AG09309 (cell line): ENCODE data around the gene RRP1.
A peak's percentile ranks its signal among the peaks of the same experiment; 100 is the strongest.

Experiments used
- DNase-seq: peaks from one replicate; pipeline ENCODE4 v3.0.0-alpha.2; 2010; ENCODE audit warnings: low read depth
- H3K4me3 ChIP-seq: 2 replicates; pipeline ENCODE4 v1.5.1; 2011; ENCODE audit warnings: mild to moderate bottlenecking, low read depth, low read length, moderate library complexity; ENCODE audit not compliant: control insufficient read depth
- TF ChIP-seq, protein P1 (sequence below): IDR thresholded peaks from 2 replicates; pipeline ENCODE4 v1.5.1; 2011; ENCODE audit warnings: mild to moderate bottlenecking, low read depth, low read length, inconsistent platforms; ENCODE audit not compliant: insufficient read depth, control insufficient read depth; ENCODE audit errors: missing control alignments

The RRP1 gene

DNA sequence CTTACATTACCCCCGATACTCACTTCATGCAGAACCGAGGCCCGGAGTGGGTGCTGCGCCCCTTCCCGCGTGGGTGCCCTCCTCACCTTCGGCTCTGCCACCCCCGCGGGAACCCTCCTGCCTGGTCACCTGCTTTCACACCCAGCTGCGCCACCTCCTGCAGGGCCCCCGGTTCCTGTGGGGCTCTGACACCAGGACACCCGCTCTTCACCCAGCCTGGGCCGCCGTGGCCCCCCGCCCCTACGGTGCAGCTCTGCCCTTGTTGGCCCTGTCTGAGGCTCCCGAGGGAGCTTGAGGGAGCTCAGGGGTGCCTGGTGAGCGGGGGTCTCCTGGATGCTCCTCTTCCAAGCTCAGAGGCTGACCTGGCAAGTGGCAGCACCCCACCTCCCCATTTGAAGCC, 19.0 kb downstream of the RRP1 start:
- H3K4me3 ChIP-seq = no peak overlapping the region
- DNase-seq = no peak
- TF ChIP-seq, protein P1, sequence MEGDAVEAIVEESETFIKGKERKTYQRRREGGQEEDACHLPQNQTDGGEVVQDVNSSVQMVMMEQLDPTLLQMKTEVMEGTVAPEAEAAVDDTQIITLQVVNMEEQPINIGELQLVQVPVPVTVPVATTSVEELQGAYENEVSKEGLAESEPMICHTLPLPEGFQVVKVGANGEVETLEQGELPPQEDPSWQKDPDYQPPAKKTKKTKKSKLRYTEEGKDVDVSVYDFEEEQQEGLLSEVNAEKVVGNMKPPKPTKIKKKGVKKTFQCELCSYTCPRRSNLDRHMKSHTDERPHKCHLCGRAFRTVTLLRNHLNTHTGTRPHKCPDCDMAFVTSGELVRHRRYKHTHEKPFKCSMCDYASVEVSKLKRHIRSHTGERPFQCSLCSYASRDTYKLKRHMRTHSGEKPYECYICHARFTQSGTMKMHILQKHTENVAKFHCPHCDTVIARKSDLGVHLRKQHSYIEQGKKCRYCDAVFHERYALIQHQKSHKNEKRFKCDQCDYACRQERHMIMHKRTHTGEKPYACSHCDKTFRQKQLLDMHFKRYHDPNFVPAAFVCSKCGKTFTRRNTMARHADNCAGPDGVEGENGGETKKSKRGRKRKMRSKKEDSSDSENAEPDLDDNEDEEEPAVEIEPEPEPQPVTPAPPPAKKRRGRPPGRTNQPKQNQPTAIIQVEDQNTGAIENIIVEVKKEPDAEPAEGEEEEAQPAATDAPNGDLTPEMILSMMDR = no peak

DNA sequence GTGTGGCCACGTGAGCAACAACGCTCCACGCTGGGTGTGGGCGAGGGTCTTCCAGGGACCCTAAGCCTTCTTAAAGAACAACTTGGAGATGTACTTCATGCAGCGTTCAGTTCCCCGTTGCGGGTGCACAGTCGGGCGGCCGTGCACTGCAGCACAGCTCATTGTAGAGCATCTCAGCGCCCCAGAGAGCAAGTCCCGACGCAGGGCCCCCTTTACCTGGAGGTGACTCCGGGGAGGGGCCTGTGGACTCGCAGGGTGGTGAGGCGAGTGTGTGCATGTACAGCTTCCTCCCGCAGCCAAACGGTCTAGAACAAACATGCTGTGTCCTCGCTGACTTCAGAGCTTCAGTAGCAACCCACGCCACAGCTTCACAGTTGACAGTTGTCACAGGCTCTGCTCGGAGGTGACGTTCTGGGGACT, 19.5 kb downstream of the RRP1 start:
- no peak for DNase-seq
- no peak overlapping the region for H3K4me3 ChIP-seq
- TF ChIP-seq, protein P1 = no peak

DNA sequence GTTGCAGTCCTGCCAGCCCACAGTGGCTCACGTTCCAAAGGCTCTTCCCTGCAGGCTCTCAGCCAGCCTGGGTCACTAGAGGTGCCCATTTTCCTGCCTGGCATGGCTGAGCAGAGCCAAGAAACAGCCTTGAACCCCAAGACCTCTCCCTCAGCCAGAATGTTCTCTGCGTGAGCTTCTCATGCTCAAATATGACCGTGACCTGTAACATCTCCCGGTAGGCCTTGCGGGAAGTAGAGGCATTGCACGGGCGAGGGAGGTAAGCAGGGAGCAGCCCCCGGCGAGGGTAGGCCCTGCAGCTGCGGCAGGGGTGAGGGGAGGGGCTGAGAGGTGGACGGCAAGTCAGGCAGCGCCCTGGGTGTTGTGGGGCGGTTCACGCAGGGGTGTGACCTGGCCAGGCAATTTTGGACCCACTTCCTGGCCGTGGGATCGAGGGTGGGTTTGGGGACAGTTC, 20.0 kb downstream of the RRP1 start:
- H3K4me3 ChIP-seq = no peak overlapping the region
- TF ChIP-seq, protein P1 = no peak
- DNase-seq = no peak

DNA sequence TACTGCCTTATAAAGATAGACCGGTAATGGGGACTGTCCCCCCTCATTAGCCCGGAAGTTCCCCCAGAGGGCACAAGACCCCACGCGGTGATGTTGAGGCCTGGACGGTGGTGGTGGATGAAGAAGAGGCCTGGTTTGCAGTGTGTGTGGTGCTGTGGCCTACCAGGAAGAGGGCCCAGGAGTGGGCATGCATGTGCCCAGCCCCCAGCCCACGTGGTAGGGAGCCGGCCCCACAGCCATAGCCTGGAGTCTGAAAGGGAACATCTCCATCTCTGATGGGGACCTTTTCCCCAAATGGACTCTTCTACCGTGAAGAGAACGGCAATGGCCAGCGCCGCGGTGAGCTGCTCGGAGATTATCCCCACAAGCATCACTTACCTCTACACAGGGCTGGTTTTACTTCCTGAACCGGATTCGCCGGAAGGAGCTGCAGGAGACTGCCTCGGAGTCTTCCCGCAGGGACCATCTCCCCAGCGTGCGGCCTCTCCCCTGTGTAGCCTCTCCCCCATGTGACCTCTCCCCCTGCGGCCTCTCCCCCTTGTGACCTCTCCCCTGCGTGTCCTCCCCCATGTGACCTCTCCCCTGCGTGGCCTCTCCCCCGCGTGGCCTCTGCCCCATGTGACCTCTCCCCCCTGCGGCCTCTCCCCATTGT, 20.6 kb downstream of the RRP1 start:
- TF ChIP-seq, protein P1 = no peak
- H3K4me3 ChIP-seq = no peak overlapping the region
- DNase-seq = no peak

DNA sequence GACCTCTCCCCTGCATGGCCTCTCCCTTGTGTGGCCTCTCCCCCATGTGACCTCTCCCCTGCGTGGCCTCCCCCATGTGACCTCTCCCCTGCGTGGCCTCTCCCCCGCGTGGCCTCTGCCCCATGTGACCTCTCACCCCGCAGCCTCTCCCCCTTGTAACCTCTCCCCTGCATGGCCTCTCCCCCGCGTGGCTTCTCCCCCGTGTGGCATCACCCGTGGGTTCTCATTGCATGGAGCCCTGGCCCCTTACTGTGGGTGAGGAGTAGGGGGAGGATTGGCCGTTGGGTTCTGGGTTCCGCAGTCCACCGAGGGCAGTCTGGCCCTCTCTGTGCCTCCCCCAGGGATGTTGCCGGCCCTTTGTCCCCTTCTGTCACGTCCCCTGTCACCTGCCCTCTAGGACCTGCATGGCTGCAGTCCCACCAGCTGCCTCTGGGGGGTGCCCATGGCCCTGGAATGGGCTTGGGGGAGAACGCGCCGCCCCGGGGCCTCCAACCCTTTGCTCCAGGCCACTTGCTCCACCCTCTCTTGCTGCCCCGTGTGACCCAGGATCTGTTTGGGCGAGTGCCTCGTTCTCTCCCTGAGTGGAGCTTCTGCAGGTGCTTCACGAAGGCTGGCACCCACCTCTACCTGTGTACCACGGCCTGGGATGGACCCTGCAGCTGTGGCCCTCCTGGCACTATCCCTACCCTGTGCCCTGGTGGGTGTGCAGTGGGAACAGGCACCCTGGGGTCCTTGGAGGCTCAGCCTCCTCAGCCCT, 21.3 kb downstream of the RRP1 start:
- H3K4me3 ChIP-seq = no peak overlapping the region
- TF ChIP-seq, protein P1 = peak; percentile 97
- DNase-seq = no peak

DNA sequence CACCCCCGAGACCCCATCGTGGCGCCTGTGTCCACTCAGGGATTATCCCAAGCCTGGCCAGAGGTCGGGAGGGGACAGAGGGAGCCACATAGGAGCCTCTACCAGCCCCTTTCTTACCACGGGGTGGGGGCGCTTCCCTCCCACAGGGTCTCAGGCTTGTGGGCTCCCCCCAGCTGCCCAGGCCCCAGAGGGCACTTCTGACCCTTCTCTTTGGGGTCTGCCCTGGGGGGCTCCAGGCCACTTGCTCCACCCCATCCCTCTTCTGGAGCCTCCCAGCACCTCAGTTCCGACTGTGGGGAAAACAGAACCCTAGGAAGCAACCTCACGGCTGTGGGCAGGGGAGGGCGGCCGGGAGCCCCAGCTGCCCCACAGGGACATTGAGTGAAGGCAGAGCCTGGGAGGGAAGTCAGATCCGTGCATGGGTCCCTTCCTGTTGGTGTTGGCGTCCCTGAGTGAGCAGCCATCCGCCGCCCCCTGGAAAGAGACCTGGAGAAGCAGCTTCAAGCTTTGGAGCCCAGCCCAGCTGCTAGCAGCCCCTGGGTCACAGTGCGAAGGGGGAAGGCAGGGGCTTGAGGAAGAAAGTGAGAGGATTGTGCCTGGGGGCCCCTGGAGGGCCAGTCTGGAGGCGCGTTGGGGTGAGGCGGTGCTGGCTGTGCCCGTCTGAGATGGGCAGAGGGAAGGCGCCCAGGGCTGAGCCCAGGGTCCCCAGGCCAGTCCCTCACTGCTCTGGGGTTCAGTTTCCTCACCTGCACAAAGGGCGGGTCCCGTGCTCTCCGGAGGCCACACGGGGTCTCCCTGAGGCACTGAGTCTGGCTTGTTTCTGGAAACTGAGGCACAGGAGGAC, 22.1 kb downstream of the RRP1 start:
- TF ChIP-seq, protein P1 = no peak
- H3K4me3 ChIP-seq = no peak overlapping the region
- no peak for DNase-seq
